WTC11 (cell line): ENCODE results near the gene FGF16. TPM values are rescaled to one million over a fixed set of nuclear protein-coding genes. Genes with fewer than 3 reads are reported as not detected.
A peak's percentile ranks its signal among the peaks of the same experiment; 100 is the strongest.
"Not testable (repeated sequence)": the region's sequence is repeated elsewhere in the genome, so short reads cannot be mapped to it uniquely, and the experiment has no call there.

Source experiments
- ATAC-seq: fragments of 200-7000 bp; cut with Tn5 transposase; 2 replicates; pipeline ENCODE4 v1.10.0; 2021; ENCODE audit warnings: mild to moderate bottlenecking, moderate library complexity
- CTCF ChIA-PET: fragments of 300-600 bp; sonication (Branson Sonifier 250); formaldehyde crosslinking; loops from one replicate; lab custom pipeline; 2021; ENCODE audit warnings: antibody characterized with exemption; lab: Charles Lee
- POLR2A ChIA-PET: fragments of 350-600 bp; sonication (Branson Sonifier 250); formaldehyde crosslinking; loops from one replicate; lab custom pipeline; 2021; ENCODE audit warnings: antibody characterized with exemption; lab: Charles Lee
- DNase-seq: peaks from one replicate; pipeline ENCODE4 v3.0.0; 2021; ENCODE audit warnings: low spot score
- H3K27ac Mint-ChIP-seq: 2 replicates; pipeline ENCODE4 v1.8.0; 2021; ENCODE audit warnings: mixed read lengths
- H3K27me3 Mint-ChIP-seq: 2 replicates; pipeline ENCODE4 v1.8.0; 2021; ENCODE audit warnings: low read depth, mild to moderate bottlenecking, moderate library complexity, mixed read lengths
- H3K36me3 Mint-ChIP-seq: 2 replicates; pipeline ENCODE4 v1.8.0; 2021; ENCODE audit warnings: mixed read lengths
- H3K4me1 Mint-ChIP-seq: 2 replicates; pipeline ENCODE4 v1.8.0; 2022; ENCODE audit warnings: mixed read lengths
- H3K4me3 Mint-ChIP-seq: 2 replicates; pipeline ENCODE4 v1.8.0; 2021; ENCODE audit warnings: mild to moderate bottlenecking, moderate library complexity, mixed read lengths
- H3K9me3 Mint-ChIP-seq: 2 replicates; pipeline ENCODE4 v1.8.0; 2021; ENCODE audit warnings: mixed read lengths
- AR ChIP-seq: fragments of 250-450 bp; sonication (Bioruptor Pico); IDR thresholded peaks from 2 replicates; pipeline ENCODE4 v1.9.0; 2021; ENCODE audit warnings: mild to moderate bottlenecking
- ATF2 ChIP-seq: sonication (generic); formaldehyde crosslinking; IDR thresholded peaks from 2 replicates; pipeline ENCODE4 v1.8.1; 2022; ENCODE audit warnings: low read depth, missing genetic modification reagents, borderline replicate concordance
- ESRRA ChIP-seq: sonication (generic); formaldehyde crosslinking; IDR thresholded peaks from 2 replicates; pipeline ENCODE4 v1.8.1; 2022; ENCODE audit warnings: mild to moderate bottlenecking, missing genetic modification reagents, borderline replicate concordance
- FOXJ3 ChIP-seq: sonication (generic); formaldehyde crosslinking; IDR thresholded peaks from 2 replicates; pipeline ENCODE4 v1.9.0; 2021; ENCODE audit warnings: missing genetic modification reagents, mild to moderate bottlenecking, borderline replicate concordance
- FOXK1 ChIP-seq: sonication (generic); formaldehyde crosslinking; IDR thresholded peaks from 2 replicates; pipeline ENCODE4 v1.8.0; 2022; ENCODE audit warnings: mild to moderate bottlenecking, moderate library complexity, missing genetic modification reagents
- JUN ChIP-seq: sonication (generic); formaldehyde crosslinking; IDR thresholded peaks from 2 replicates; pipeline ENCODE4 v1.8.0; 2023; ENCODE audit warnings: mild to moderate bottlenecking, missing genetic modification reagents
- KAT7 ChIP-seq: sonication (generic); formaldehyde crosslinking; IDR thresholded peaks from 2 replicates; pipeline ENCODE4 v1.8.1; 2023; ENCODE audit warnings: missing genetic modification reagents, mild to moderate bottlenecking, borderline replicate concordance
- SOX15 ChIP-seq: fragments of 250-450 bp; sonication (Bioruptor Pico); IDR thresholded peaks from 2 replicates; pipeline ENCODE4 v1.9.0; 2021; ENCODE audit warnings: mild to moderate bottlenecking
- TEAD1 ChIP-seq: sonication (generic); formaldehyde crosslinking; IDR thresholded peaks from 2 replicates; pipeline ENCODE4 v1.8.0; 2022; ENCODE audit warnings: mild to moderate bottlenecking, missing genetic modification reagents
- ZNF263 ChIP-seq: sonication (generic); formaldehyde crosslinking; IDR thresholded peaks from 2 replicates; pipeline ENCODE4 v1.8.1; 2022; ENCODE audit warnings: low read depth, mild to moderate bottlenecking, moderate library complexity, missing genetic modification reagents
- ZNF396 ChIP-seq: fragments of 250-450 bp; sonication (Bioruptor Pico); IDR thresholded peaks from 2 replicates; pipeline ENCODE4 v1.8.0; 2021; ENCODE audit warnings: mild to moderate bottlenecking, moderate library complexity, borderline replicate concordance
- ZNF416 ChIP-seq: fragments of 250-450 bp; sonication (Bioruptor Pico); IDR thresholded peaks from 2 replicates; pipeline ENCODE4 v1.9.0; 2021; ENCODE audit warnings: mild to moderate bottlenecking, inconsistent platforms
- total RNA-seq: library from RNA; stranded (reverse); gene quantifications from 3 replicates; pipeline ENCODE4 v1.2.3, GENCODE V29; 2021
- TF ChIP-seq, protein P1 (sequence below): sonication (generic); formaldehyde crosslinking; IDR thresholded peaks from 2 replicates; pipeline ENCODE4 v1.8.0; 2022; ENCODE audit warnings: mild to moderate bottlenecking, missing genetic modification reagents
- TF ChIP-seq, protein P2 (sequence below): fragments of 250-450 bp; sonication (Bioruptor Pico); IDR thresholded peaks from 2 replicates; pipeline ENCODE4 v1.9.0; 2021; ENCODE audit warnings: mild to moderate bottlenecking, borderline replicate concordance
- TF ChIP-seq, protein P3 (sequence below): sonication (generic); formaldehyde crosslinking; IDR thresholded peaks from 2 replicates; pipeline ENCODE4 v1.8.1; 2022; ENCODE audit warnings: mild to moderate bottlenecking, moderate library complexity, missing genetic modification reagents
- TF ChIP-seq, protein P4 (sequence below): sonication (generic); formaldehyde crosslinking; IDR thresholded peaks from 2 replicates; pipeline ENCODE4 v1.8.0; 2022; ENCODE audit warnings: missing genetic modification reagents

The FGF16 gene
- total RNA-seq, 1 experiment from 2014 or later = 1.6 TPM

GRCh38 chrX:77404419-77404818 is 42.8 kb upstream of the FGF16 start (continued):
- TF ChIP-seq, protein P1, sequence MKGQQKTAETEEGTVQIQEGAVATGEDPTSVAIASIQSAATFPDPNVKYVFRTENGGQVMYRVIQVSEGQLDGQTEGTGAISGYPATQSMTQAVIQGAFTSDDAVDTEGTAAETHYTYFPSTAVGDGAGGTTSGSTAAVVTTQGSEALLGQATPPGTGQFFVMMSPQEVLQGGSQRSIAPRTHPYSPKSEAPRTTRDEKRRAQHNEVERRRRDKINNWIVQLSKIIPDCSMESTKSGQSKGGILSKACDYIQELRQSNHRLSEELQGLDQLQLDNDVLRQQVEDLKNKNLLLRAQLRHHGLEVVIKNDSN (CRISPR knock-in tag) = no peak
- TF ChIP-seq FOXJ3 (CRISPR knock-in tag) = no peak
- TF ChIP-seq JUN = no peak
- TF ChIP-seq ESRRA (CRISPR knock-in tag) = no peak
- no peak for TF ChIP-seq KAT7

DNA sequence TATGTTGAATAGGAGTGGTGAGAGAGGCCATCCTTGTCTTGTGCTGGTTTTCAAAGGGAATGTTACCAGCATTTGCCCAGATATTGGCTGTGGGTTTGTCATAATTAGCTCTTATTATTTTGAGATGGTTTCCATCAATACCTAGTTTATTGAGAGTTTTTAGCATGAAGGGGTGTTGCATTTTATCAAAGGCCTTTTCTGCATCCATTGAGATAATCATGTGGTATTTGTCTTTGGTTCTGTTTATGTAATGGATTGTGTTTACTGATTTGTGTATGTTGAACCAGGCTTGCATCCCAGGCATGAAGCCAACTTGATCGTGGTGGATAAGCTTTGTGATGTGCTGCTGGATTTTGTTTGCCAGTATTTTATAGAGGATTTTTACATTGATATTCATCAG is 39.4 kb upstream of the FGF16 start:
- H3K27ac Mint-ChIP-seq, H3K4me3 Mint-ChIP-seq, ATAC-seq, H3K27me3 Mint-ChIP-seq, H3K4me1 Mint-ChIP-seq, POLR2A ChIA-PET, CTCF ChIA-PET, DNase-seq, H3K36me3 Mint-ChIP-seq: not testable (repeated sequence)
- H3K9me3 Mint-ChIP-seq = peaks cover 13% of the 10 kb centered on the region

DNA sequence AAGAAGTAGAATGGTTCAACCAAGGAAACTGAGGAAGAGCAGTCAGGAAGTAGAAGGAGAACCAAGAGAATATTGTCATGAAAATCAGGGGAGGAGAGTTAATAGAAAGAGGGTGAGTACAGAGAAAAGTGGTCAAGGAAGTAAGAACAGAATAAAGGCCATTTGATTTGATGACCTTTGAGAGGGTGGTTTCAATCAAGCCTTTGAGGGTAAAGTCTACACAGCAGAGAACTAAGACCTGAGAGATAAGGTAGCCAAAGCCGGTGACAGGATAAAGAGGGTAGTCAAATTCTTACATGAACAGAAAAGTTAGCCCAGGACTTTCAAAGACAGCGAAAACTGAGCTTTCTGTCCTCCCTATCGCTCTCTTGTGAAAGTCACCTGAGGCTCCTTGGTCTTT is 34.6 kb upstream of the FGF16 start:
- peaks cover 13% of the 10 kb centered on the region for H3K9me3 Mint-ChIP-seq
- peaks cover 2% of the 10 kb centered on the region for H3K4me1 Mint-ChIP-seq
- no peak for ATAC-seq
- H3K4me3 Mint-ChIP-seq = no peak overlapping the region
- DNase-seq = no peak
- ChIA-PET CTCF (no interaction called here), POLR2A (no interaction called here)
- TF ChIP-seq, protein P2, sequence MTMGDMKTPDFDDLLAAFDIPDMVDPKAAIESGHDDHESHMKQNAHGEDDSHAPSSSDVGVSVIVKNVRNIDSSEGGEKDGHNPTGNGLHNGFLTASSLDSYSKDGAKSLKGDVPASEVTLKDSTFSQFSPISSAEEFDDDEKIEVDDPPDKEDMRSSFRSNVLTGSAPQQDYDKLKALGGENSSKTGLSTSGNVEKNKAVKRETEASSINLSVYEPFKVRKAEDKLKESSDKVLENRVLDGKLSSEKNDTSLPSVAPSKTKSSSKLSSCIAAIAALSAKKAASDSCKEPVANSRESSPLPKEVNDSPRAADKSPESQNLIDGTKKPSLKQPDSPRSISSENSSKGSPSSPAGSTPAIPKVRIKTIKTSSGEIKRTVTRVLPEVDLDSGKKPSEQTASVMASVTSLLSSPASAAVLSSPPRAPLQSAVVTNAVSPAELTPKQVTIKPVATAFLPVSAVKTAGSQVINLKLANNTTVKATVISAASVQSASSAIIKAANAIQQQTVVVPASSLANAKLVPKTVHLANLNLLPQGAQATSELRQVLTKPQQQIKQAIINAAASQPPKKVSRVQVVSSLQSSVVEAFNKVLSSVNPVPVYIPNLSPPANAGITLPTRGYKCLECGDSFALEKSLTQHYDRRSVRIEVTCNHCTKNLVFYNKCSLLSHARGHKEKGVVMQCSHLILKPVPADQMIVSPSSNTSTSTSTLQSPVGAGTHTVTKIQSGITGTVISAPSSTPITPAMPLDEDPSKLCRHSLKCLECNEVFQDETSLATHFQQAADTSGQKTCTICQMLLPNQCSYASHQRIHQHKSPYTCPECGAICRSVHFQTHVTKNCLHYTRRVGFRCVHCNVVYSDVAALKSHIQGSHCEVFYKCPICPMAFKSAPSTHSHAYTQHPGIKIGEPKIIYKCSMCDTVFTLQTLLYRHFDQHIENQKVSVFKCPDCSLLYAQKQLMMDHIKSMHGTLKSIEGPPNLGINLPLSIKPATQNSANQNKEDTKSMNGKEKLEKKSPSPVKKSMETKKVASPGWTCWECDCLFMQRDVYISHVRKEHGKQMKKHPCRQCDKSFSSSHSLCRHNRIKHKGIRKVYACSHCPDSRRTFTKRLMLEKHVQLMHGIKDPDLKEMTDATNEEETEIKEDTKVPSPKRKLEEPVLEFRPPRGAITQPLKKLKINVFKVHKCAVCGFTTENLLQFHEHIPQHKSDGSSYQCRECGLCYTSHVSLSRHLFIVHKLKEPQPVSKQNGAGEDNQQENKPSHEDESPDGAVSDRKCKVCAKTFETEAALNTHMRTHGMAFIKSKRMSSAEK (CRISPR knock-in tag) = no peak
- H3K36me3 Mint-ChIP-seq = peaks cover 5% of the 10 kb centered on the region
- peaks cover 2% of the 10 kb centered on the region; the same call in 1 of the 2 replicates for H3K27me3 Mint-ChIP-seq
- no peak overlapping the region for H3K27ac Mint-ChIP-seq

DNA sequence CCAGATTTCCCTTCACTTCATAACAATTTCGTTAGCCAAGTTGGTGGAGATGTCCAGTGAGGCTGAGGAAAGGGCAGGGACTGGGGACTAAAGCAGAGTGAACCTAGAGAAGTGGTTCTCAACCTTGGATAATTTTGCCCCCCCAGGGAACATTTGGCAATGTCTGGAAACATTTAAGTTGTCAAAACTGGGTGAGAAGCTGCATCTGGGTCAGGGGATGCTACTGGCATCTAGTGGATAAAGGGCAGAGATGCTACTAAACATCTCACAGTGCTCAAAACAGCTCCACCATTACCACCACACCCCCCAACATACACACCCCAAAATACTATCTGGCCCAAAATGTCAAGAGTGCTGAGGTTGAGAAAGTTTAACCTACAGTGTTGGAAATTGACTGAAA is 32.0 kb upstream of the FGF16 start:
- Mint-ChIP-seq H3K9me3 (peaks cover 5% of the 10 kb centered on the region), H3K4me3 (no peak overlapping the region), H3K27me3 (peaks cover 2% of the 10 kb centered on the region; the same call in 1 of the 2 replicates), H3K36me3 (peaks cover 5% of the 10 kb centered on the region), H3K27ac (no peak overlapping the region), H3K4me1 (peaks cover 2% of the 10 kb centered on the region)
- ChIA-PET POLR2A (no interaction called here), CTCF (interaction anchor here (1.0 to 2.3 kb wide), 6 partner anchors 8 to 859 kb away, joined by 3 to 11 read pairs (median 4); partner anchors contain the start of gene FGF16)
- ATAC-seq (peak; percentile 64; the same call in 1 of the 2 replicates), DNase-seq (no peak)
- no peak for TF ChIP-seq TEAD1
- no peak for TF ChIP-seq FOXK1 (CRISPR knock-in tag)
- no peak for TF ChIP-seq ZNF263 (CRISPR knock-in tag)
- TF ChIP-seq, protein P3, sequence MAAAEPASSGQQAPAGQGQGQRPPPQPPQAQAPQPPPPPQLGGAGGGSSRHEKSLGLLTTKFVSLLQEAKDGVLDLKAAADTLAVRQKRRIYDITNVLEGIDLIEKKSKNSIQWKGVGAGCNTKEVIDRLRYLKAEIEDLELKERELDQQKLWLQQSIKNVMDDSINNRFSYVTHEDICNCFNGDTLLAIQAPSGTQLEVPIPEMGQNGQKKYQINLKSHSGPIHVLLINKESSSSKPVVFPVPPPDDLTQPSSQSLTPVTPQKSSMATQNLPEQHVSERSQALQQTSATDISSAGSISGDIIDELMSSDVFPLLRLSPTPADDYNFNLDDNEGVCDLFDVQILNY (CRISPR knock-in tag) = no peak
- TF ChIP-seq, protein P4, sequence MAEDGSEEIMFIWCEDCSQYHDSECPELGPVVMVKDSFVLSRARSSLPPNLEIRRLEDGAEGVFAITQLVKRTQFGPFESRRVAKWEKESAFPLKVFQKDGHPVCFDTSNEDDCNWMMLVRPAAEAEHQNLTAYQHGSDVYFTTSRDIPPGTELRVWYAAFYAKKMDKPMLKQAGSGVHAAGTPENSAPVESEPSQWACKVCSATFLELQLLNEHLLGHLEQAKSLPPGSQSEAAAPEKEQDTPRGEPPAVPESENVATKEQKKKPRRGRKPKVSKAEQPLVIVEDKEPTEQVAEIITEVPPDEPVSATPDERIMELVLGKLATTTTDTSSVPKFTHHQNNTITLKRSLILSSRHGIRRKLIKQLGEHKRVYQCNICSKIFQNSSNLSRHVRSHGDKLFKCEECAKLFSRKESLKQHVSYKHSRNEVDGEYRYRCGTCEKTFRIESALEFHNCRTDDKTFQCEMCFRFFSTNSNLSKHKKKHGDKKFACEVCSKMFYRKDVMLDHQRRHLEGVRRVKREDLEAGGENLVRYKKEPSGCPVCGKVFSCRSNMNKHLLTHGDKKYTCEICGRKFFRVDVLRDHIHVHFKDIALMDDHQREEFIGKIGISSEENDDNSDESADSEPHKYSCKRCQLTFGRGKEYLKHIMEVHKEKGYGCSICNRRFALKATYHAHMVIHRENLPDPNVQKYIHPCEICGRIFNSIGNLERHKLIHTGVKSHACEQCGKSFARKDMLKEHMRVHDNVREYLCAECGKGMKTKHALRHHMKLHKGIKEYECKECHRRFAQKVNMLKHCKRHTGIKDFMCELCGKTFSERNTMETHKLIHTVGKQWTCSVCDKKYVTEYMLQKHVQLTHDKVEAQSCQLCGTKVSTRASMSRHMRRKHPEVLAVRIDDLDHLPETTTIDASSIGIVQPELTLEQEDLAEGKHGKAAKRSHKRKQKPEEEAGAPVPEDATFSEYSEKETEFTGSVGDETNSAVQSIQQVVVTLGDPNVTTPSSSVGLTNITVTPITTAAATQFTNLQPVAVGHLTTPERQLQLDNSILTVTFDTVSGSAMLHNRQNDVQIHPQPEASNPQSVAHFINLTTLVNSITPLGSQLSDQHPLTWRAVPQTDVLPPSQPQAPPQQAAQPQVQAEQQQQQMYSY (CRISPR knock-in tag) = no peak
- no peak for TF ChIP-seq FOXJ3 (CRISPR knock-in tag)
- TF ChIP-seq JUN = no peak
- no peak for TF ChIP-seq ZNF416 (CRISPR knock-in tag)
- no peak for TF ChIP-seq ZNF396 (CRISPR knock-in tag)
- TF ChIP-seq ATF2 (CRISPR knock-in tag) = no peak
- TF ChIP-seq AR (CRISPR knock-in tag) = no peak
- no peak for TF ChIP-seq SOX15
